ENCODE measurements around the gene EGFL7.

DNA sequence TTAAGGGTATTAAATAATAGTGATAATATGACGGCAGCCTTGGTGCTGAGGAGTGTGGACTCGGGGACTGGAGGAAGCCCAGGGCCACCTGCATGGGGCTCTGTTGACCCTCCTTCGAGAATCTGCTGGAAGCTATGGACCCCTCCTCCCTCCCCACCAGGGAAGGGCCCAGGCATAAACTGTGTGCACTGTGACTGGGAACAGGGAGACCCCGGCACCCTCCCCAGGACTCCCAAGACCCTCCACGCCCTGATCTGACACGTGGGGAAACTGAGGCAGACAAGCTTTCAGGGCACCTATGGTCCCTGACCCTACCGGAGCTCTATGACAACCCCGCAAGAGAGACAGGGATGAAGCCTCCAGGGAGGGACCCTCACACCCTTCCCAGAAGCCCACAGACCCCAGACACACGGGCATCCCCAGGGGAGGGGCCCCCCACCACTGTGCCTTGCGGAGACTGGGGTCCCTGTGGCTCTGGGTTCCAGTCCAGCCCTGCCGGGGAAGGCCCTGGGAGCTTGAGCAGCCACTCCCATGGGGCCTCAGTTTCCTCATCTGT, 6.5 kb upstream of the EGFL7 start:
- TF ChIP-seq, protein P1, sequence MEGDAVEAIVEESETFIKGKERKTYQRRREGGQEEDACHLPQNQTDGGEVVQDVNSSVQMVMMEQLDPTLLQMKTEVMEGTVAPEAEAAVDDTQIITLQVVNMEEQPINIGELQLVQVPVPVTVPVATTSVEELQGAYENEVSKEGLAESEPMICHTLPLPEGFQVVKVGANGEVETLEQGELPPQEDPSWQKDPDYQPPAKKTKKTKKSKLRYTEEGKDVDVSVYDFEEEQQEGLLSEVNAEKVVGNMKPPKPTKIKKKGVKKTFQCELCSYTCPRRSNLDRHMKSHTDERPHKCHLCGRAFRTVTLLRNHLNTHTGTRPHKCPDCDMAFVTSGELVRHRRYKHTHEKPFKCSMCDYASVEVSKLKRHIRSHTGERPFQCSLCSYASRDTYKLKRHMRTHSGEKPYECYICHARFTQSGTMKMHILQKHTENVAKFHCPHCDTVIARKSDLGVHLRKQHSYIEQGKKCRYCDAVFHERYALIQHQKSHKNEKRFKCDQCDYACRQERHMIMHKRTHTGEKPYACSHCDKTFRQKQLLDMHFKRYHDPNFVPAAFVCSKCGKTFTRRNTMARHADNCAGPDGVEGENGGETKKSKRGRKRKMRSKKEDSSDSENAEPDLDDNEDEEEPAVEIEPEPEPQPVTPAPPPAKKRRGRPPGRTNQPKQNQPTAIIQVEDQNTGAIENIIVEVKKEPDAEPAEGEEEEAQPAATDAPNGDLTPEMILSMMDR (IDR thresholded peaks at IDR 0.05): no peak
- no peak for TF ChIP-seq POLR2A (IDR thresholded peaks at IDR 0.05)

All from vagina (tissue), 2 donors.